Measurements from ENCODE around the gene PTPRK.

PTPRK gene

GRCh38 chr6:127976796-127977195 is 543.6 kb downstream of the PTPRK start:
- DNase-seq (ENCODE audit: low read depth): no peak
- no peak overlapping the region for H3K4me3 ChIP-seq (ENCODE audit: low read depth, low read length)
- TF ChIP-seq CTCF (IDR thresholded peaks at IDR 0.05; ENCODE audit: low read depth, low read length, missing control alignments): no peak

GRCh38 chr6:127976111-127976510 is 544.3 kb downstream of the PTPRK start:
- H3K4me3 ChIP-seq (ENCODE audit: low read depth, low read length): no peak overlapping the region
- TF ChIP-seq CTCF (IDR thresholded peaks at IDR 0.05; ENCODE audit: low read depth, low read length, missing control alignments): no peak
- DNase-seq (ENCODE audit: low read depth): no peak

- DNase-seq (ENCODE audit: low read depth): no peak
- TF ChIP-seq CTCF (IDR thresholded peaks at IDR 0.05; ENCODE audit: low read depth, low read length, missing control alignments): no peak
- no peak overlapping the region for H3K4me3 ChIP-seq (ENCODE audit: low read depth, low read length)
Measured at GRCh38 chr6:127972815-127973214, 547.6 kb downstream of the PTPRK start.

GRCh38 chr6:127971945-127972391 is 548.4 kb downstream of the PTPRK start:
- DNase-seq (ENCODE audit: low read depth): no peak
- TF ChIP-seq CTCF (IDR thresholded peaks at IDR 0.05; ENCODE audit: low read depth, low read length, missing control alignments): no peak
- H3K4me3 ChIP-seq (ENCODE audit: low read depth, low read length): no peak overlapping the region

GRCh38 chr6:127971386-127971785 is 549.0 kb downstream of the PTPRK start:
- H3K4me3 ChIP-seq (ENCODE audit: low read depth, low read length): no peak overlapping the region
- no peak for TF ChIP-seq CTCF (IDR thresholded peaks at IDR 0.05; ENCODE audit: low read depth, low read length, missing control alignments)
- no peak for DNase-seq (ENCODE audit: low read depth)

- no peak for TF ChIP-seq CTCF (IDR thresholded peaks at IDR 0.05; ENCODE audit: low read depth, low read length, missing control alignments)
- H3K4me3 ChIP-seq (ENCODE audit: low read depth, low read length): no peak overlapping the region
- no peak for DNase-seq (ENCODE audit: low read depth)
Measured at GRCh38 chr6:127969701-127970100, 550.7 kb downstream of the PTPRK start.

GRCh38 chr6:127968394-127968793 is 552.0 kb downstream of the PTPRK start:
- no peak overlapping the region for H3K4me3 ChIP-seq (ENCODE audit: low read depth, low read length)
- TF ChIP-seq CTCF (IDR thresholded peaks at IDR 0.05; ENCODE audit: low read depth, low read length, missing control alignments): no peak
- DNase-seq (ENCODE audit: low read depth): no peak
